Left colon (tissue), 2 donors: ENCODE data around the gene CROCC2. TPM values are rescaled to one million over a fixed set of nuclear protein-coding genes. Genes with fewer than 3 reads are reported as not detected.

ENCODE experiments used
- ATAC-seq: fragments of 200-7000 bp; cut with Tn5 transposase; one replicate; pipeline ENCODE4 v1.9.1; 2020; ENCODE audit warnings: mild to moderate bottlenecking, moderate library complexity
- DNase-seq, 2 donors: peaks; one replicate each; pipeline ENCODE4 v3.0.0-alpha.2; 2020
- intact Hi-C, 2 donors: fragments of 100-400 bp; cut with DNase I in 1 of 2; cut with micrococcal nuclease in 1 of 2; formaldehyde crosslinking; loops; one replicate each; pipeline versions ENCODE4 v1.11.2 to v1.14.0; 2022; cut with DNase I, micrococcal nuclease
- total RNA-seq, 2 donors: library from RNA; stranded (reverse); fragmentation: NEBNext Ultra II Directional; extraction: Animal tissue kit (Norgen Biotek cat#: 25700); gene quantifications; one replicate each; pipeline ENCODE4 v1.2.1, GENCODE V29; 2021
- donor health status: DM: no; HTN: no; CAD: no.
- donor health status: DM: yes; HTN: yes; CAD: no.

The CROCC2 gene
- total RNA-seq, 2 donors from 2014 or later: 0.06 TPM; not detected in 1

DNA sequence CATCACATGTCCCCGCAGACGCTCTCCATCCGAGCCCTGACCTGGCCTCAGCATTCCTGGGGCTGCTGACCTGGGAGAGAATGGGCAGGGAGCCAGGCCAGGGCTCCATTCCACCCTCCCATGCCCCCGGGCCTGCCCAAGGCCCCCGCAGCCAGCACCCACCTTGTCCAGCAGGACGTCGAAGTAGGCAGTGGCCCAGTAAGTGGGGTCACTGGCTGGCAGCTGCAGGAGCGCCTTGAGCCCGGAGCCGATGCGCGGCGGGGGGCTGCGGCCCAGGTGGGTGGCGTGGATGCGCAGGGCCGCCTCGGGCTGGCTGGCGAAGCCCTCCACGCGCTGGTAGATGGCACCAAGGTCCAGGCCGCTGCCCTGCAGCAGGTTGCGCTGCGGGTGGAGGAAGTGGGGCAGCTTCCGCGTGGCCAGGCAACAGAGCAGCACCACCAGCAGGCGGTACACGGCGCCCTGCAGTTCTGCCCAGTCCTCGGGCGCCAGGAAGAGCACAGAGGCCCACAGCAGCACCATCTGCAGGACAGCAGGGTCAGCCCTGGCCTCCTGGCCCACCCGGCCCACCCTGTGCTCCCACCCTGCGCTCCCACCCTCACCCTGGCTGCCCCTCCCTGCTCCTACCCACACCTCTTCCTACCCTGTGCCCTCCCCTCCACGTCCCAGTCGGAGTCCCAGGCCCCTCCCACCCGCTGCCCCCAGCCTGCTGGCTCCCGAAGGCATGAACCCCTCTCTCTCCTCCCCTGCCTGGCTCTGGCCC, 17.8 kb upstream of the CROCC2 start:
- DNase-seq: peak in 1 of 2 donors; percentile 18
- intact Hi-C loops: no loop called here
- ATAC-seq: no peak

DNA sequence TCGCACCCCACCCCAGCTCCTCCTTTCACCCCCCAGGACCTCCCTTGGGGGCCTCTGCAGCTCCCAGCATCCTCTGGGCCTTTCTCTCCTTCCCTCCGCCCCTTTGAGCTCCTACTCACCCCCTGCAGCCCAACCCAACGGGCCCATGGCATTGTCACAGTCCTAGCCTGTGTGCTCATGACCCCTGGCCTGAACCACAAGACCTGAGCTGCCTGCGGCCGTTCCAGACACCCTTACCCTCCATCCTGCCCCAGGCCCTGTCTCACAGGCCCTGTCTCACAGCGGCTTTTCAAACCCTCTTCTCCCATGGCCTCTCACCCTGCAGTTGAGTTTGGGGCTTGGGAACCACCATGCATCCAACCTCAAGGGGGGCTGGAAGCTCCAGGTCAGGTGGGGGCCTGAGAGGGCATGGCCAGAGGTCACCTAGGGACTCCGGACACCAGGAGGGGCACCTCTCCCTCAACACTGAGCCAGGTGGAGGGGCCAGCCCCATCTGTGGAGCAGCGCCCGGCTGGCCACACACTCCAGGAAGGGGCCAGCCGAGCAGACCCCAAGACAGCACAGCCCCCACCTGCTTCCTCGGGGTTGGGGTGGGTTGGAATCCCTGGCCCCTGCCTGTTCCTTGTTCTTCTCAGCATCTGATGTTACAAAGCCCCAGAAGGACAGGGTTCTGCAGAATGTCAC, 17.1 kb upstream of the CROCC2 start:
- intact Hi-C loops: no loop called here

DNA sequence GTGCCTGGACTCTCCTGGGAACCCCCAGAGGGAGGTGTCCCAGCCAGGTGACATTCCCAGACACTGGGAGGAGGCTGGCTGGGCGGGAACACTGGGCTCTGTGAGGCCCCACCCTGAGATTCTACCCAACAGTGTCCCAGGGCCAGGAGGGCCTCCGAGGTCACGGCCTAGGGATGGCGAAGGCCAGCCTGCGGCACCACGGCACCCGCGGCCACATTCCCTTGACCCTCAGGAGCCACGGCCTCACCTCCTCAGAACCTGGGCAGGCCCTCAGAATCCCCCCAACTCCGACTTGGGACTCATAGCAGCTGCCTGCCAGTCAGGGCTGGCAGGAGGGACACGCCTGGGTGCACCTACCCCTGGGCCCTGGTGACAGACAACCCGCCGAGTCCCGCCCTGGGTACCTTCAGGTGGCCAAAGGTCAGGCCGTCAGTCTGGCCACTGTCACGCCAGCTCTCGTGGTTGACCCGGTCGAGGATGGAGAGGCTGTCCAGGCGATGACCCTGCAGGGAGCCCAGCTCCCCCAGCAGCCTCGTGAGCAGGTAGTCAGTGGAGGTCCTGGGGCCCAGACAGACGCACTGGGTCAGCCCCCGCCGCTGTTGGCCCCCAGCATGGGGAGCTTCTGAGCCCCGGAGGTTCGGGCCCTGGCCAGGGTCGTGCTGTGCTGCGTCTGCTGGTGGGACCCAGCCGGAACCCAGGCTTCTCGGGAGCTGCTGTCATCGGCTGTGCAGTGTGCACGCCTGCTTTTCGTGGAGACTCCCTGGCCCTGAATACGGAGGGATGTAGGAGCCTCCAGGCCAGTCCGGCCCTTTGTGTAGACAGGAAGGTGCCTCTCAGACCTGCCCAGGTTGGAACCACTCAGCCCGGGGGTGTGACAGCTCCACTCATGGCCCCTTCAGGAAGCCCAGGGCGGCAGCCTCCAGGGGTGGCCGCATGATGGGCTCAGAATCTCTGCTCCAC, 16.3 kb upstream of the CROCC2 start:
- intact Hi-C loops: no loop called here
- ATAC-seq (peak; percentile 92), DNase-seq (peak; percentile 70 to 80)

More for the DNA sequence above, 17.1 kb upstream of the CROCC2 start:
- ATAC-seq: no peak
- DNase-seq: peak in 1 of 2 donors; percentile 24

DNA sequence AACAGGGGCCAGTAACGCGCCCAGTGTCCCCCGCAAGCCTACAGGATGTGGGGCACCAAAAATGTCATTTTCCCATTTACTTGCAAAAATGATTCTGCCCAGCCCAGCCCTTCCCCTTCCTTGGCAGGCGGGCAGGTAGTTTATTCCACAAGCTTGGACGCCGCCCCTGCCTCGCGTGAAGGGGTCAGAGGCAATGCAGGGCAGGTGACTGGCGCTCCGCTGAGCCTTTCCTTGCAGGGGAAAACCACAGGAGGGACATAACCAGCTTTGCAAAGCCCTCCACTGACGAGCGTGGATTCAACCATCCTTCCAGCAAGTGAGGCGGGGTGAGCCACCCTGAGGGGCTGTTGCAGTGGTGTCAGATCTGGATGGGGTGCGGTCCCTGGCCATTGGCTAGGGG, 15.4 kb upstream of the CROCC2 start:
- no peak for DNase-seq
- intact Hi-C loops: no loop called here
- no peak for ATAC-seq

DNA sequence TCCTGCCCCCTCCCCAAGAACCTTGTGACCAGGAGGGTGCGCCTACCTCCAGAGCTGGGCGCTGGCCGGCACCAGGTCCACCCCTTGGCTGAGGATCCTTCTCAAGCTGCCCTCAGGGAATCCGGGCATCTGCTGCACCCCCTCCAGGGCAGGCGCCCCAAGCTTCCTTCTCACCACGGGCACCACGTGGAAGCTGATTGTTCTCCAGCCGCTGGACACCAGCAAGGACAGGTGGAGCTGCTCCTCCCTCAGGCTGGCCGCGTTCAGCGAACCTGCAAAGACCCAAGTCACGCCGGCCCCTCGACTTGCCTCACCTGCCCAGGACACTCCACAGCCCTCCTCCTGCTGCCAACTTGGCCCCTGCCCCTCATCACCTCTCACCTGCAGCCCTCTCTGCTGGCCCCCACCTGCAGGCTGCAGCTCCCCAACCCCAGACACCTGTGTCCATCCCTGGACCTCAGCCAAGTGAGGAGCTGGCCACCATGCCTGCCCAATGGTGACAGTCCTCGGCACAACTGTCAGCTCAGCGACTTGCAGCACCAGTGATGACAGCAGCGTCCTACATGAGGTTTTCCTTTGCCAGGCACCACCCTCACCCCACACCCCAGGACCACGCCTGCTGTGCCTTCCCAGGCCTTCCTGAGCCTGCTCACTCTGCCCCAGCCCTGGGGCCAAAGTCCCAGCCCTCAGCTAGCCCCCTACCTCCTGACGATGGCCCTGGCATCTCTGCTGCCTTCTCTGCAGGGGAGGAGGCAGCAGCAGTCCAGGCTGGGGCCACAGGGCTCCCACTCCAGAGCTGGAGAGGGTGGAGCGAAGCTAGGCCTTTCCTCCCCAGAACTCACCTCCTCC, 14.4 kb upstream of the CROCC2 start:
- peak; percentile 31 for ATAC-seq
- DNase-seq: no peak
- intact Hi-C loops: no loop called here

DNA sequence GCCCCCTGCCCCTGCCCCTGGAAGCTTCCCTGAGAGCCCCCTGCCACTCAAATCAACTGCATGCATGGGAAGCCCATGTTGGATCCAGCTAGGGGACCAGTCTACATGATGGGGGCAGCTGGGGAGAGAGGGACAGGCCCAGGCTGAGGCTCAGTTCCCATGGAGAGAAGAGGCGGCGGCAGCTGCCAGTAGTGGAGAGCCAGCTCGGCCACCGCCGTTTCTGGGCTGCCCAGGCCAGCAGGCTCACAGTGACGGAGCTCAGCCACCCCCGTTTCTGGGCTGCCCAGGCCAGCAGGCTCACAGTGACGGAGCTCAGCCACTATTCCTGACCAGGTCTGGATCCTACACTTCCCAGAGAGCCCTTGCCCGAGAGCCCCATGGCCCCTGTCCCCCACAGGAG, 13.8 kb upstream of the CROCC2 start:
- no peak for DNase-seq
- ATAC-seq: no peak
- intact Hi-C loops: no loop called here

DNA sequence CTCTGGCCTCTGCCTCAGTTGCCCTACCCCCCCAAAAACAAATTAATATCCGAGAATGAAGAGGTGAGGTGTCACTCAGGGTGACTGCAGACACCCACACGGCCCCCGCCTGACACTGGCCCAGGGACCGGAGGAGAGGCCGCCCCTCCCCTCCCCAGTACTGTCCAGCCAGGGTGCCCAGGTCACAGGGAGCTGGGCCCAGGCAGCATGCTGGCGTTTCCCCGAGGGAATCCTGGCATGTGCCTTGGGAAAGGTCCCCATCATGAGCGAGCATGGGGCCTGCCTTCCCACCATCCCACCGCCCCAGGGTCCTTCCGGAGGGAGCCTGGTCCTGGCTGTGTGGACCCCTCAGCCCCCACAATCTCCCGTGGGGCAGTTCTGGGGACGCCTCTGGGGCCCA, 13.2 kb upstream of the CROCC2 start:
- DNase-seq (no peak), ATAC-seq (no peak)
- intact Hi-C loops: no loop called here

DNA sequence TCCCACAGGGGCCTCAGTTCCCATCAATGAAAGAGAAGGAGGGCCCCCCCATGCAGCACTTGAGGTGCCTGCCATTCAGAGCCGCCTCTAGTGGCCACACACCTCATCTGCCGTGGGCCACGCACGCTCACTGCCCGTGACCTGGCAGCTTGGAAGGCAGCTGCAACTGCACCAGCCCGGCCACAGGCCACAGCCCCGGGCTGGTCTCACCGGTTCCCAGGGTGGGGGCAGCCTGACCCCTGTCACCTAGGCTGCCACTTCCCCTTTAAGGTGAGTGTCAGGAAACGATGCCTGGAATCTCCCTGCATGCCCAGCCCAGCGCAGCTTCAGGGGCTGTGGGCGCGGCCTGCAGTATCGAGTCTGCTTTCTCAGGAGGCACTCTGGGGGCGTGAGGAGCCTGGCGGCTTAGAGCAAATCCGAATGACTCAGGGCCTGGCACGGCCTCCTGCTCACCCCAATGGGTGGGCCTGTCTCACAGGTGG, 12.7 kb upstream of the CROCC2 start:
- no peak for ATAC-seq
- no peak for DNase-seq
- intact Hi-C loops: no loop called here

DNA sequence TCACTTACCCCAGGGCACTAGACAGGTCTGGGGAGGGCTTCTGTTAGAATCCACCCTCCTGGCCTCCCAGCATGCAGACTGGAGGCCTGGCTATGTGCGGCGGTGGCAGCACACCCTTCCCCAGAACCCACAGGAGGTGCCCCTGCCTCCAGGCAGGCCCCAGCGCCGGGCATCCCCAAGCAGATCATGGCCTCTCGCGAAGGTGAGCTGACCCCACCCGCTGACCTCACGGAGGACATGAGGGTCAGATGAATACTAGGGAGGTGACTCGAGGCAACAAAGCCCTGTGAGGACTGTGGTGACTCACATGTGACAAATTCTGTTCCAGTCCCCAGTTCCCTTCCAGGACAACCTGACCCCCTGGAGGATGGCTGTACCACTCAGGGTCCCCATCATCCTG, 12.1 kb upstream of the CROCC2 start:
- DNase-seq (no peak), ATAC-seq (no peak)
- intact Hi-C loops: no loop called here

DNA sequence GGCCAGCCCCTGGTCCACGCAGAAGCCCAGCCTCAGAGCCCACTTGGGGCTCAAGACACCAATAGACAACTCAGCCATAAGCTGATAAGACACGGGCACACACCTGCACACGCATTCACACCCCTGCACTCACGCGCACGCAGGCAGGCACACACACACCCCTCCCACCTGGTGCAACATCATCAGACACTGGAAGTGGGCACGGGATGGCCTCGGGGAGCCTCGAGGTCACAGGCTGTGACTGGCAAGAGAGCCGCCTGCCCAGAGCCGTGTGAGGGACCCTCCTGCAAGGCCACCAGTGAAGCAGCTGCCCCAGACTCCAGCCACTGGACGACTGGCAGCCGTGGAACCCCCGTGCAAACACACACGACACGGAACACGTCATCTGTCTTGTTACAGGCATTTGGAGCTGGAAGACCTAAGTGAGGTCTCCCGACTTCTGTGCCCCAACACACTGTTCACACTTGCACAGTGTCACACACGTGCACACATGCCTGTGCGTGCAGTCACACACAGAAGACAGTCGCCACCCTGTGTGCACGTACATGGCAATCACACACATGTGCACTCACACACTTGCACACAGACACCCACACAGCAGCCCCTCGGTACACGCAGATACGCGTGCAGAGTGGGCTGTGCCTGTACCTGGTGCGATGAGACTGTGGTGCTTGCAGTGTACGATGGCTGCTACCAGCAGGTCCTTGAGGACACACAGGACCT, 11.1 kb upstream of the CROCC2 start:
- DNase-seq (no peak), ATAC-seq (no peak)
- intact Hi-C loops: no loop called here

DNA sequence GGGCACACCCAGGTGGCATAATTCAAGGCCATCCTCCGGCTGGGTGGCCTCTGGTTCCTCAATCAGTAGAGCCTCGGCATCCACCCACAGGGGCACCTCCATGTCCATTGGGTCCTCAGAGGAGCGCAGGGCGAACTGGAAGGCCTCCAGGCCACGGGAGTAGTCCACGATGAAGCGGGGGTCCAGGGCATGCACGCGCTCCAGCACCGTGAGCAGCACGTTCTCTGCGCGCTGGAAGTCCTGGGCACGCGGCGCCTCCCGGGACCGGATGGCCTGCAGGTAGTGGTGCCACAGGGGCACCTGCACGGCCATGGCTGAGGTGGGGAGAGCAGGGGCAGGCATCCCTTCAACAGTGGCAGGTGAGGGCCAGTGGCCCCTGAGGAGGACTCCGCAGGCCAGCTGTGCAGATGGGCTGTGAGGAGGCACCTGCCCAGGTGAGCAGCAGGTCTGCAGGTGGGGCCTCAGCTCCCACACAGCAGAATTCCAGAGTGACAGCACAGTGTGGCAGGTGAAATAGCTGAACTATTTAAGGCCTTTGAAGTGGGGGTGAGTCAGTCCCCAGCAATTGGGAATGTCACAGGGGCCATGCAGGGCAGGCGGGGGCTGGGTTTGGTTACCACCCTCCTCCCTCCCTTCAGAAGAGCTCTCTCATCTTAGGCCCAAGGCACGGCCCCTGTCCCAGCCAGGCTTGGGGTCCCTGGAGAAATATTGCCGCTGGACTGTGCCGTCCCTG, 10.3 kb upstream of the CROCC2 start, which contains the start of gene MAB21L4:
MAB21L4 (minus strand) TSS at position 501 of the 733 bp plus-strand sequence; CDS start at position 342, 159 bp downstream.
- DNase-seq: no peak
- ATAC-seq: no peak

DNA sequence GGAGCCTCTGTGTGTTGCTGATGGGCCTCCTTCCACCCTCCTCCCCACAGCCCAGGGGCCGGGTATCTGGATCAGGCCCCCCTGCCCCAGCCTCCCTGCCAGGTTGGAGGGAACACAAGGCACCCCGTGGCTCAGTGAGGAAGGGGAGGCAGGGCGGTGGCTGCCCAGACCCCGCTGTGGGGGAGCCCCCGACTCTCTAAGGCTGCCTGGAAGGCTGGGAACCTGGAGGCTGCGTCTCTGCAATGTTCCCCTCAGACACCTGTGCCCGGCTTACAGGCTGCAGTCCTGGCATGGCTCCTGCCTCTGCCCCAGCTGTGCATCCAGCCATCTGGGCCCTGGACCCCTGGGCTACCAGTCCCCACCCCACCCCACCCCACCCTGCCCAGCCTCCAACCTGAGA, 9.7 kb upstream of the CROCC2 start:
- intact Hi-C loops: no loop called here
- DNase-seq (no peak), ATAC-seq (peak; percentile 4)

More for the DNA sequence above, 10.3 kb upstream of the CROCC2 start, which contains the start of gene MAB21L4:
- intact Hi-C loops: no loop called here

DNA sequence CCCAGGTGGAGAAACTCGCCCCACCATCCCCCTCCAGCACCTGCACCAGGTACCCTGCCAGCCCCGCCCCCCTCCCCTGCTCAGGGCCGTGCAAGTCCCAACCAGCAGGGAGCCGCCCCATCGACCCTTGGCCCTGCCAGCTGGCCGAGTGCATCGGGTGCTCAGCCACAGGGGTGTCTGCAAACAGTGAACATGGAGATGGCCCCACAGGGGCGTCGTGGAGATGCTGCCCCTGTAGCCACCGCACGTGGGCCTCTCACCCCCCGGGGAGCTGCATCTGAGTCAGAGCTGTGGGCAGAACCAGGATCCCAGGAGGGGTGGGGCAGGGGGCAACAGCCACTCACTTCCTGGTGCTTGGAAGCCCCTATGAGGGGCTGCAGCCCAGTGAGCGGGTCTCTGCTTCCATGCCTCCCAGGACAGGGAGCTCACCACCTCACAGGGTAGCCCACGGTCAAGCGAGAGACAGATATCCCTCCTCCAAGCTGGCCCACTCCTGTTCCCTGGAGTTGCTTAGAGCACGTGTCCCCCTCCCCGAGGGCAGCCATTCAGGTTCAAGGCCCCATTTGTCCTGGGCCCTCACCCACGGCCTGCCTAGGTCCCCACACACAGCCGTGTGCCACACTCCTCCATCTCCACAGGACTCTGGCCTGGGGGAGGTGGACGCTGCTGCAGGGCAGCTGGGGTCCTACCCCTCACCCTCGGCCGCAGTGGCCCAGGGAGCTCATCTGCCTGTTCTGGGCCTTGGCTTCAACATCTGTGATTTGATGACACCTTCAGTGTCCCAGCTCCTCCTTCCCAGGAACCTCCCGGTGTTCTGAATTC, 9.1 kb upstream of the CROCC2 start:
- intact Hi-C loops: no loop called here
- DNase-seq (peak; percentile 57 to 78), ATAC-seq (peak; percentile 60)

DNA sequence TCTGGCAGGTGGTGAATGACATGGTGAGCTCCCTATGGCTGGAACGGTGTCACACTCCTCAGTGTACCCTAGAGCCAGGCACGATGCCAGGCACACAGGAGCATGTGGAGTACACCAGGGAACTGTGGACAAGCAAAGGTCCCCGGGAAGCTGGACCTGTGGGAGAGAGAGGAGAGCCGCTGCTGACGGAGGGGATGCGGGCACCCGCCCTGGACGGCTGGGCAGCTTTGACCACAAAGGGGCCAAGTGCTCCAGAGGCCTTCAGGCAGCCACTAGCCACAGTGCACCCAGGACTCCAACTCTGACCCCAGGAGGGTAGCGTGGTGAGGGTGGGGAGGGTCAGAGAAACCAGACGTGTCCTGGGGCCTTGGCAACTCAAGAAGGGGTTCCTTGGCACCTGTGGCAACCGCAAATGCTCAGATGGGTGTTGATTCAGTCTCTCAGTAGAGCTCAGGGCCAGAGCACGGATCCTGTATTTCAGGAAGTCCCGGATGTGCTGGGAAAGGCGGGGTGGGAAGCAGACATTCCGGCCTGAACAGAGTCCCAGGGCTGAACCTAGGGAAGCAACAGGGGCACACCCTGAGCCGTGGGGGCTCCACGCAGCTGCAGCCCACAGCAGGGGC, 7.9 kb upstream of the CROCC2 start:
- DNase-seq: no peak
- peak; percentile 59 for ATAC-seq
- intact Hi-C loops: no loop called here

DNA sequence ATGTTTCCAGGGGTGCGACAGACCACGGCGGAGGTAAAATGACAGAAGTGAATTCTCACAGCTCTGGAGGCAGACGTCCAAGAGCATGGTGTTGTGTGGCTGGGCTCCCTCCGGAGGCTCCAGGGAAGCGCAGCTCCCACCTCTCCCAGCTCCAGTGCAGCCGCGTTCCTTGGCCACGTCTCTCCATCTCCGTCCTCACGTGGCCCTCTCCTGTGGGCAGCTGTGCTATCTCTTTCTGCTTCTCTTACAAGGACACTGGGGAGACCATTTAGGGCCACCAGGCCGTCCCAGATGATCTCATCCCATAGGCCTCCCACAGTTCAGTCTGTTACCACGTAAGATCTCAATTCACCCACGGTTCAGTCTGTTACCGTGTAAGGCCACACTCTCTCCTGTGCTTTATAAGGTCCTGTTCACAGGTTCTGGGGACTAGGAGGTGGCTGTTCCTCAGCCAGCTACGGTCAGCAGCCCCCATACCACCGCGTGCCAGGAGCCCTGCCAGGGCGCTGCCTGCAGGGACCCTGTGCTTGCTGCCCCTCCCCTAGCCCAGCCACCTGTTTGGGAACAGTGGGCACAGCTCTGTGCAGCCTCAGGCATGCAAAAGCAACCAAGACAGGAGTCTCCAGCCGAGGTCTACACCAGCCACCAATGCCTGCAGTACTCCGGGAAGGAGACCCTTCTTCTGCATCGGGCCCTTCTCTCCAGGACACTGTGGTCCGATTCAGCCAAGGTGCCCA, 7.2 kb upstream of the CROCC2 start:
- ATAC-seq: no peak
- intact Hi-C loops: no loop called here
- no peak for DNase-seq
